Muscle layer of duodenum (tissue), 2 donors: Measurements from ENCODE around the gene AKT3.

ENCODE experiments used
- H3K27ac ChIP-seq: one replicate; pipeline ENCODE4 v1.7.0; 2013; ENCODE audit warnings: mild to moderate bottlenecking, low read length
- H3K27me3 ChIP-seq: one replicate; pipeline ENCODE4 v1.7.0; 2013; ENCODE audit warnings: low read depth, mild to moderate bottlenecking, control low read depth, low read length
- H3K36me3 ChIP-seq, 2 donors: one replicate each; pipeline ENCODE4 v1.7.0; 2013; ENCODE audit warnings: low read length in 2 of 2, control low read depth in 1 of 2, mild to moderate bottlenecking in 1 of 2; ENCODE audit not compliant: insufficient read depth in 2 of 2, control insufficient read depth in 1 of 2
- H3K4me1 ChIP-seq, 2 donors: one replicate each; pipeline ENCODE4 v1.7.0; 2013; ENCODE audit warnings: low read length in 2 of 2, mild to moderate bottlenecking in 2 of 2, control low read depth in 1 of 2, moderate library complexity in 1 of 2; ENCODE audit not compliant: insufficient read depth in 2 of 2, control insufficient read depth in 1 of 2
- H3K4me3 ChIP-seq, 2 donors: one replicate each; pipeline ENCODE4 v1.7.0; 2013; ENCODE audit warnings: low read length in 2 of 2, low read depth in 1 of 2, mild to moderate bottlenecking in 1 of 2
- H3K9me3 ChIP-seq, 2 donors: one replicate each; pipeline ENCODE4 v1.7.0; 2013; ENCODE audit warnings: low read length in 2 of 2, control low read depth in 1 of 2, mild to moderate bottlenecking in 1 of 2; ENCODE audit not compliant: control insufficient read depth in 1 of 2
- donor health status: healthy.

Gene AKT3

DNA sequence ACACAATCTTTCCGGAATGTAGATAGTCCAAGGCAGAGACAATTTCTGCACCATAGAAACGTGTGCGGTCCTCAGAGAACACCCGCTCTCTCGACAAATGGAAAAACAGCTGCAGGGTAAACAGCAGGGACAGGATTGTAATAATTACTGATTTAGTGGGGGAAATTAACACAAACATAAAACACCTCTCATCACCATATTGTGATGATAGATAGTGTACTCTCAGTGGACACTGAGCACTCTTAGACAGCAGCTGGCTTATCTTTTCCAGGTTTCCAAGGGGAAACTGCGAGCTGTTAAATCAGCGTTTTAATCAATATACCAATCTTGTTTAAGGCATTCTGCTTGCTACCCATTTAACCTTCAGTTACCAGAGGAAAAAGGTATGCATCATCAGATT lies 277.1 kb downstream of the AKT3 start:
- Histone ChIP-seq H3K36me3 (peaks cover 0 to 1% of the 10 kb centered on the region in 2 donors), H3K27ac (no peak overlapping the region), H3K4me3 (no peak overlapping the region), H3K27me3 (no peaks in the 10 kb centered on the region), H3K9me3 (peaks cover 0 to under 1% of the 10 kb centered on the region in 2 donors), H3K4me1 (peaks cover 0 to 9% of the 10 kb centered on the region in 2 donors)

DNA sequence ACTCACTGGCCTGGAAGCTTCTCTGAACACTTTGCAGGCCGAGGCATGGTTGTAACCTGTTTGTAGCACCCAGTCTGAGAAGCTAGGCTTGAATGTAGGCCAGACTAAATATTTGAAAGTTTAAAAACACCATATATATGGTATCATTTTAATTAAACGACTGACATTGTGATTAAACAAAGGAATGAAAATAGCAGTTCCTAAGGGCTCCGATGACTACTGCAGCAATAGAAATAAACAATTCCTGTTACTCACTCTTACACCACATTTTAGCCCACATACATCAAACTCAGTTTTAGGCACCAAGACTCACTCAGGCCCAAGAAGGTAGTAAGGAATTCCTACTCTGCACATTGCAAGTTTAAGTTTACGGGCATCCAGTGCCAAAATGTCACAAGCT lies 281.2 kb downstream of the AKT3 start:
- H3K4me3 ChIP-seq = no peak overlapping the region

DNA sequence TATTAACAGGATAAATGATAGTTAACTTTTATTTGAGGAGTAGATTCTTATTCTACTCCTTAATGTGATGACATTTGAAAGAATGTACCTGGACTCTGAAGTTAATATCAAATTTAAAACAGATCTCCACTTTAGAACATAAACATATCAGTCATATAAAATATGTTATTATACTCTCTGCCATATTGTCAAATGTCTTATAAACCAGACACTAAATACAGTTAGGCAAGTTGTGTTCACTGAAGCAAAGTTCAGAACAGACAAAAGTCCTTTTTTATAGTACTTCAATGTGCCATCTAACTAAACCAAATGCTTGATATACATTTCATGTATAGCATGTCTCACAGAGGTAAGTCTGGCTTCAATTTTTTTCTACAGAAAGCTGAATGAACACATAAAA lies 285.2 kb downstream of the AKT3 start:
- Histone ChIP-seq H3K36me3 (peaks cover 0 to 9% of the 10 kb centered on the region in 2 donors), H3K9me3 (peaks cover 0 to 3% of the 10 kb centered on the region in 2 donors), H3K4me1 (peaks cover 0 to 13% of the 10 kb centered on the region in 2 donors), H3K27me3 (no peaks in the 10 kb centered on the region), H3K27ac (no peak overlapping the region), H3K4me3 (no peak overlapping the region)

More for the DNA sequence above, 281.2 kb downstream of the AKT3 start:
- H3K36me3 ChIP-seq = no peaks in the 10 kb centered on the region
- H3K4me1 ChIP-seq = peaks cover 0 to 13% of the 10 kb centered on the region in 2 donors
- H3K27me3 ChIP-seq = no peaks in the 10 kb centered on the region
- no peak overlapping the region for H3K27ac ChIP-seq
- no peaks in the 10 kb centered on the region for H3K9me3 ChIP-seq

DNA sequence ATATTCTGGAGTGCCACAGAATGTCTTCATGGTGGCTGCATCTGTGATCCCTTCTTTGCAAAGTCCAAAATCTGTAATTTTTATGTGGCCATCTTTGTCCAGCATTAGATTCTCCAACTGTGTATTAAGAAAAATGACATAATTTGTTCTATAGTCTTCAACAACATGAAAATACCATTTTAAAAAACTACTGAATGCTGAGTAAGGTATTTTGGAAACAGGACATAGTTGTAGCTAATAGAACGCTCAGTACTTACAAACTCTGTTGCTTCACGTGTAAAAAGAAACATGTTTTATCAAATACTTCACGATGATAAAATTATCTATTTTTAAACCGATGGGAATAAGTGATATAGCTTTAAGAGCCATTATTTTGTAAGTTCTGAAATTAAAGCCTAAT lies 286.3 kb downstream of the AKT3 start:
- Histone ChIP-seq H3K27ac (no peak overlapping the region), H3K36me3 (peaks cover 0 to 9% of the 10 kb centered on the region in 2 donors), H3K9me3 (peaks cover 0 to 3% of the 10 kb centered on the region in 2 donors), H3K27me3 (no peaks in the 10 kb centered on the region), H3K4me1 (peaks cover 0 to 12% of the 10 kb centered on the region in 2 donors), H3K4me3 (no peak overlapping the region)

DNA sequence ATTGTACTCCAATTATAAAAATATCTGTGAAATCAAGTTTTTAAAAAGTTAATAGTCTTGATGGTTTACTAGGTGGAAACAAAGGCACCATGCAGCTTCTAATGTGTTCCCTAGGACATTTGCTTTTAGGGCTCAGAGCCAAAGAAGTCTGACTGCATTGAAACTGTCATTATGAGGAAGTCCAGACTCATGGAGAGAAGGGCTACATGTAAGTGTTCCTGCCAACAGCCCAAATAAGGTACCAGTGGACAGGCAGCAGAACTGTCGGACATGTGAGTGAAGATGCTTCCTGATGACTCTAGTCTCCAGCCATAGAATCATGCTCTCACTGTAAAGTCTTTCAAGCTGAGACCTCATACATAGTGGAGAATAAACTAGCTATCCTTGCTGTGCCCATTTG lies 287.6 kb downstream of the AKT3 start:
- no peaks in the 10 kb centered on the region for H3K4me1 ChIP-seq
- H3K27me3 ChIP-seq = no peaks in the 10 kb centered on the region
- peaks cover 0 to 9% of the 10 kb centered on the region in 2 donors for H3K36me3 ChIP-seq
- H3K9me3 ChIP-seq = peaks cover 0 to 3% of the 10 kb centered on the region in 2 donors
- H3K4me3 ChIP-seq = no peak overlapping the region
- H3K27ac ChIP-seq = no peak overlapping the region

DNA sequence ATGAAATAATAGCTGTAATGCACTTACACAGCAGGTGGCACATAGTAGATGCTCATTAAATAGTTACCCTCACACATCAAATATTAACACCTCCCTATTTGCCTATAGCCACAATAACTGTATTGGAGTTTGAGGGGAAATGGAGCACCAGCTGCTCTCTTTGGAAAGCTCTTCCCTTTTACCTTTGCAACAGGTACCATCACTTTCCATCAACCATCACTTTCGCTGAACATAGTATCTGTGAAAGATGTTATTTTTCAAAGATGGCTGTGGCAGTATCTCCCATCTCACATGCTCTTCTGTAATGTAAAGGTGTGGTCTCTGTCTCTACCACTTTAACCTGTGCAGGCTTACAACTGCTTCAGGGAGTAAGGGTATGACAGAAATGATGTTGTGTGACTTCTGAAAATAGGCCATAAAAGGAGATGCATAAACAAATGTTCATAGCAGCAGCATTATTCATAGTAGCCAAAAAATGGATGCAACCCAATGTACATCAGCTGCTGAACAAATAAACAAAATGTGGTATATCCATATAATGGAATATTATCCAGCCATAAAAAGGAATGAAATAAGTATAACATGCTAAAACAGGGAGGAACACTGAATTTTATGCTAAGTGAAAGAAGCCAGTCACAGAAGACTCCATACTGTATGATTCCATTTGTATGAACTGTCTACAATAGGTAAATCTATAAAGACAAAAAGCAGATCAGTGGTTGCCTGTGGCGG lies 288.3 kb downstream of the AKT3 start:
- no peak overlapping the region for H3K4me3 ChIP-seq
- peaks cover 0 to 9% of the 10 kb centered on the region in 2 donors for H3K36me3 ChIP-seq
- peaks cover 0 to 3% of the 10 kb centered on the region in 2 donors for H3K9me3 ChIP-seq
- no peaks in the 10 kb centered on the region for H3K4me1 ChIP-seq
- H3K27ac ChIP-seq = no peak overlapping the region
- no peaks in the 10 kb centered on the region for H3K27me3 ChIP-seq

DNA sequence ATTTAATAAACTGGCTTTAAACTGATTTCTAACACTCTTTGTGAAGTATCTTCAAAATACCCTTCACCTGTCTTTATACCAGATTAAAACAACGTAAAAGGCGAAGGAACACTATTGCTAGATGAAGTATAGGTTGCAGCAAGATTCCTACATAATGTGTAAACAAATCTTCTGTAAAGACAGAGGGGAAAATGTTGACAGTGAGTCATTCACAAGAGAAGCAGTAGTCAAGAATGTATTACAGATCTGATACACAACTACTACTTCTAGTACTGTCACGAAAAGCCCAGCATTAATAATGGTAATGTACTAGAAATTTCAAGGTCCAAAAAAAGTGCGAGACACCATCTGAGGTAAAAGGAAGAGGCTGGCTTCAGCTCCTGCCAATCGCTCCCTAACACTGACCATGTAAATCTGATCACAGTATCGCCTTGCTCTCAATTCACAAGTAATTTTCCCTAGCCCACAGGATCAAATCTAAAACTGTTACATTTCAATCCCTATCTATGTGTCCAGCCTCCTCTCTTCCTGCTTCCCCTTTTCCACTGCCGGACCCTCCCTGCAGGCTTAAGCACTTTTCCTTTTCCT lies 290.4 kb downstream of the AKT3 start:
- H3K4me3 ChIP-seq = no peak overlapping the region
- no peaks in the 10 kb centered on the region for H3K4me1 ChIP-seq
- no peak overlapping the region for H3K27ac ChIP-seq
- H3K36me3 ChIP-seq = peaks cover 0 to 9% of the 10 kb centered on the region in 2 donors
- H3K9me3 ChIP-seq = peaks cover 0 to 3% of the 10 kb centered on the region in 2 donors
- no peaks in the 10 kb centered on the region for H3K27me3 ChIP-seq

DNA sequence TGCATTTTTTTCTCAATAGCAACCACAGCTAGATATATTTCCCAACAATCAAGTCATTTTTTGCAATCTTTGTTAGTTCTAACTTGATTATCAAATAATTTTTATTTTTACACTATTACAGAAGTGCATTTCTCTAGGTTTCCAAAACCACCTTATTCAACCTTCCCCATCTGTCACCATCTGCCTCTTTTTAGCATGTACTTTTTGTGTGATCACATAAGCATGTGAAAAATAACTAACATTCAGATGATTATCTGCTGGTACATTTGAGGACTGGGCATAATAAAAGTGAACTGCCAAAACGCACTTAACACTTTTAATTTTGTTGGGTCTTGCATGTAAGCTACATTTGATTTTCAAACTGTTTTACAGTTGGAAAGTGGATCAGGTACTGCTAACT lies 291.5 kb downstream of the AKT3 start:
- Histone ChIP-seq H3K36me3 (peaks cover 0 to 9% of the 10 kb centered on the region in 2 donors), H3K27me3 (no peaks in the 10 kb centered on the region), H3K4me1 (no peaks in the 10 kb centered on the region), H3K27ac (no peak overlapping the region), H3K9me3 (peaks cover 0 to 3% of the 10 kb centered on the region in 2 donors), H3K4me3 (no peak overlapping the region)

DNA sequence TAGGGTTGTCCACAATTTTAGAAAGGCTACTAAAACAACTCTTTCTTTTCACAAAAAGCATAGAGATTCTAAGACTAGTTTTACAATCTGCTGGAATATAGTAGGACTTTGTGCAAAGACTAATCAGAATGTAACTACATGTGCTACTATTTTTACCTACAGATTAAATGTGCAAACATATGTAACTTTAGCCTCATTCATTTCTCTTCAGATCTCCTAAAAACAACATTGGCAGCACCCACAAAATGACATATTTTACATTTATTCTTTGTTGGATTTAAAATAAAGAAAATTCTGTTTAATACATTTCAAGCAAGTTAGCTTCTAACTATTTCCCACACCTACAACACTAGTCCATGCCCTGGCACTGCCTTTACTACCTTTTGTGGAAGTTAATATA lies 292.2 kb downstream of the AKT3 start:
- H3K4me1 ChIP-seq = no peaks in the 10 kb centered on the region
- H3K36me3 ChIP-seq = peaks cover 0 to 9% of the 10 kb centered on the region in 2 donors
- H3K27ac ChIP-seq = no peak overlapping the region
- no peak overlapping the region for H3K4me3 ChIP-seq
- H3K27me3 ChIP-seq = no peaks in the 10 kb centered on the region
- peaks cover 0 to 3% of the 10 kb centered on the region in 2 donors for H3K9me3 ChIP-seq

DNA sequence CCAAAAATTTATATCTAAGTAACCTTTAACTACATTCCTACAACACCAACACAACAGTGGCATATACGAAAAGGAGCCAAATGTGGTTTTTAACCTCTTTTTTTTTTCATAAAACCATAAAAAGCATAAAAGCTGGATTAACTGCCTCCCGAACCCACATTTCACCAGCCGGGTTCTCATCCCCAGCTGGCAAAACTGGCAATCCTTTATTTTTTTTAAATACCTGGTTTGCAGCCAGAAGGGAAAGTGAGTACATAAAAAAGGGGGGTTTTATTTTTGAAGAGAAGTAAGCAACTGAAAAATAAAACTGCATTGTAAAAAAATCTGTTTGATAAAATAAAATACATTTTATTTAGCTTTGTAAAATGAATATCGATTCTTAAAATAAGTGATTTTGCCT lies 295.4 kb downstream of the AKT3 start:
- Histone ChIP-seq H3K36me3 (no peaks in the 10 kb centered on the region), H3K27ac (no peak overlapping the region), H3K4me3 (no peak overlapping the region), H3K9me3 (no peaks in the 10 kb centered on the region), H3K4me1 (peaks cover 0 to 3% of the 10 kb centered on the region in 2 donors), H3K27me3 (no peaks in the 10 kb centered on the region)

DNA sequence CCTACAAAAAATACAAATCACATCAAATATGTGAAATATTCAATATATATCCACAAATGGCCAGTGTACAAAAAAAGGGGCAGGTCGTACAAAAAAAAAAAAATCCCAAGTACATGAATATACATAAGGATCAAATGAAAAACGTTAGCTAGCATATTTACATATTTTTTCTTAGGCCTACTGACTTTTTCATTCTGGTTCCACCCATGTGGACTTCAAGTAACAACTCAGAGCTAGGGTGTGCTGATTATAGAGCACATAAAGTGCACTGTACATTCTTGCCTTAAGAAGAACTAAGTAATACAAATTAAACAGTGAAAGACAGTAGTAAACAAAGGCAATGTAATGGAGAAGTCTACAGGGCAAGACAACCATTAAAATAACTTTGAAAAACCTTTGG lies 297.0 kb downstream of the AKT3 start:
- Histone ChIP-seq H3K9me3 (no peaks in the 10 kb centered on the region), H3K4me1 (peaks cover 0 to 3% of the 10 kb centered on the region in 2 donors), H3K27ac (no peak overlapping the region), H3K36me3 (no peaks in the 10 kb centered on the region), H3K4me3 (no peak overlapping the region), H3K27me3 (no peaks in the 10 kb centered on the region)
